Transverse colon (tissue), 4 donors: ENCODE measurements around the gene OAT. TPM values are rescaled to one million over a fixed set of nuclear protein-coding genes. Genes with fewer than 3 reads are reported as not detected.

Experiments used
- DNase-seq: peaks from one replicate; pipeline ENCODE4 v3.0.0-alpha.2; 2019
- H3K27ac ChIP-seq, 4 donors: fragments of 200-600 bp; sonication (generic); 2 replicates each; pipeline ENCODE4 v1.5.1; 2016 to 2018; ENCODE audit warnings: inconsistent platforms in 4 of 4
- H3K27me3 ChIP-seq: fragments of 200-600 bp; sonication (generic); 2 replicates; pipeline ENCODE4 v1.5.1; 2017; ENCODE audit warnings: inconsistent platforms
- H3K36me3 ChIP-seq, 4 donors: fragments of 200-600 bp; sonication (generic); 2 replicates each; pipeline ENCODE4 v1.5.1; 2017 to 2019; ENCODE audit warnings: inconsistent platforms in 4 of 4
- H3K4me1 ChIP-seq, 4 donors: fragments of 200-600 bp; sonication (generic); 2 replicates each; pipeline ENCODE4 v1.5.1; 2017 to 2020; ENCODE audit warnings: inconsistent platforms in 4 of 4
- H3K4me3 ChIP-seq, 4 donors: fragments of 200-600 bp; sonication (generic); 1 replicate in 1 of 4; 2 replicates in 3 of 4; pipeline versions ENCODE4 v1.5.1 to v1.6.1; 2017 to 2019; ENCODE audit warnings: inconsistent platforms in 4 of 4
- H3K9me3 ChIP-seq, 2 donors: fragments of 200-600 bp; sonication (generic); 2 replicates each; pipeline ENCODE4 v1.5.1; 2017 to 2019; ENCODE audit warnings: inconsistent platforms in 2 of 2
- CTCF ChIP-seq, 5 experiments: fragments of 200-600 bp in 3 of 5; fragments of 450-650 bp in 2 of 5; sonication (generic) in 3 of 5; IDR thresholded peaks; 1 replicate in 2 of 5; 2 replicates in 3 of 5; pipeline ENCODE4 v1.5.1; 2016 to 2017; ENCODE audit warnings: antibody characterized with exemption in 5 of 5, inconsistent platforms in 3 of 5, mild to moderate bottlenecking in 2 of 5, moderate library complexity in 1 of 5
- EP300 ChIP-seq: sonication (generic); formaldehyde crosslinking; IDR thresholded peaks from one replicate; pipeline ENCODE4 v1.6.1; 2017; ENCODE audit warnings: antibody characterized with exemption, low read depth
- POLR2A ChIP-seq: fragments of 450-650 bp; IDR thresholded peaks from one replicate; pipeline ENCODE4 v1.6.1; 2016; ENCODE audit warnings: antibody characterized with exemption, mild to moderate bottlenecking, moderate library complexity
- POLR2AphosphoS5 ChIP-seq, 3 donors: sonication (generic); formaldehyde crosslinking; IDR thresholded peaks; one replicate each; pipeline ENCODE4 v1.6.1; 2016; ENCODE audit warnings: antibody characterized with exemption in 3 of 3
- WGBS, 2 donors: methylation state at CpG; one replicate each; pipeline ENCODE4 v1.1.5; 2018; ENCODE audit warnings: low coverage in 1 of 2; 5-methylcytosine and 5-hydroxymethylcytosine counted together
- in situ Hi-C, 4 donors: fragments of 200-750 bp; cut with MboI; loops; one replicate each; pipeline versions ENCODE4 v1.15.0 to v1.15.1; 2017; ENCODE audit warnings: low sequenced_read_pairs in 3 of 4, low pct_ligation_motif_present in 1 of 4, low pct_unique_long_range_greater_than_20kb in 1 of 4
- intact Hi-C: fragments of 100-400 bp; cut with DNase I; formaldehyde crosslinking; loops from one replicate; pipeline ENCODE4 v1.15.1; 2023; ENCODE audit warnings: low total_unique reads
- total RNA-seq, 4 donors: library from RNA; depleted of rRNA; stranded (reverse); fragments of >200 nt; gene quantifications; one replicate each; pipeline ENCODE4 v1.1.0, GENCODE V29; 2016

Gene OAT
- total RNA-seq, 4 donors from 2014 or later, result 22.1 to 89.3 (median 60.9) TPM

- no peaks in the 10 kb centered on the region for H3K9me3 ChIP-seq
- WGBS, 2 donors, result 90% methylated on average over 14 of the region's 15 CpGs; no CpG with 5 or more reads in 1 of the 2 donors
- no peaks in the 10 kb centered on the region for H3K36me3 ChIP-seq
- H3K27me3 ChIP-seq, result no peaks in the 10 kb centered on the region
- H3K4me1 ChIP-seq, result peaks cover 0 to 13% (median 0%) of the 10 kb centered on the region in 4 donors
- intact Hi-C loops, result no loop called here
- in situ Hi-C loops, result no loop called here
- TF ChIP-seq CTCF (IDR thresholded peaks at IDR 0.05) (no peak), EP300 (no peak), POLR2AphosphoS5 (IDR thresholded peaks at IDR 0.05) (no peak), POLR2A (no peak)
- DNase-seq, result no peak
- no peak overlapping the region for H3K4me3 ChIP-seq
- no peak overlapping the region for H3K27ac ChIP-seq
Measured at GRCh38 chr10:124353091-124353815, 65.5 kb downstream of the OAT start.

GRCh38 chr10:124351481-124352220 lies 67.1 kb downstream of the OAT start:
- Histone ChIP-seq H3K4me1 (peaks cover 0 to 13% (median 0%) of the 10 kb centered on the region in 4 donors), H3K4me3 (no peak overlapping the region), H3K36me3 (no peaks in the 10 kb centered on the region), H3K9me3 (no peaks in the 10 kb centered on the region), H3K27me3 (no peaks in the 10 kb centered on the region), H3K27ac (no peak overlapping the region)
- no peak for DNase-seq
- intact Hi-C loops, result no loop called here
- 77 to 80% methylated on average over 2 to 10 of the region's 10 CpGs for WGBS, 2 donors
- in situ Hi-C loops, result no loop called here
- TF ChIP-seq EP300, result no peak
- TF ChIP-seq POLR2A, result no peak
- TF ChIP-seq CTCF (IDR thresholded peaks at IDR 0.05), result no peak
- TF ChIP-seq POLR2AphosphoS5 (IDR thresholded peaks at IDR 0.05), result no peak

GRCh38 chr10:124350806-124351205 lies 67.9 kb downstream of the OAT start:
- WGBS, 2 donors, result 92 to 96% methylated on average over 7 to 8 of the region's 8 CpGs
- Histone ChIP-seq H3K27me3 (no peaks in the 10 kb centered on the region), H3K36me3 (no peaks in the 10 kb centered on the region), H3K4me3 (no peak overlapping the region), H3K9me3 (no peaks in the 10 kb centered on the region), H3K4me1 (peaks cover 0 to 13% (median 0%) of the 10 kb centered on the region in 4 donors), H3K27ac (no peak overlapping the region)
- intact Hi-C loops (no loop called here), in situ Hi-C loops (no loop called here)
- DNase-seq, result no peak
- TF ChIP-seq CTCF (IDR thresholded peaks at IDR 0.05) (no peak), POLR2AphosphoS5 (IDR thresholded peaks at IDR 0.05) (no peak), EP300 (no peak), POLR2A (no peak)

GRCh38 chr10:124349996-124350280 lies 68.8 kb downstream of the OAT start:
- TF ChIP-seq EP300, result no peak
- H3K27me3 ChIP-seq, result no peaks in the 10 kb centered on the region
- no peaks in the 10 kb centered on the region for H3K9me3 ChIP-seq
- 80 to 86% methylated on average over 1 to 5 of the region's 5 CpGs for WGBS, 2 donors
- no peak overlapping the region for H3K4me3 ChIP-seq
- DNase-seq, result no peak
- peaks cover 0 to 6% (median 0%) of the 10 kb centered on the region in 4 donors for H3K4me1 ChIP-seq
- intact Hi-C loops (no loop called here), in situ Hi-C loops (no loop called here)
- no peak overlapping the region for H3K27ac ChIP-seq
- no peaks in the 10 kb centered on the region for H3K36me3 ChIP-seq
